GM12878 (cell line): Measurements from ENCODE around the gene PHYKPL. TPM values are rescaled to one million over a fixed set of nuclear protein-coding genes. Genes with fewer than 3 reads are reported as not detected.

Source experiments
- BMI1 ChIP-seq: fragments of 450-650 bp; IDR thresholded peaks from 2 replicates; pipeline ENCODE4 v1.6.1; 2016; ENCODE audit warnings: mild to moderate bottlenecking, moderate library complexity, borderline replicate concordance
- HDAC2 ChIP-seq: fragments of 200-600 bp; sonication (generic); IDR thresholded peaks from 2 replicates; pipeline ENCODE4 v1.6.1; 2017
- HDAC6 ChIP-seq: fragments of 200-600 bp; sonication (generic); IDR thresholded peaks from one replicate; pipeline ENCODE4 v1.8.0; 2017; ENCODE audit warnings: antibody characterized with exemption; ENCODE audit not compliant: unreplicated experiment
- POLR2AphosphoS5 ChIP-seq: IDR thresholded peaks from 2 replicates; pipeline ENCODE4 v1.6.1; 2011; ENCODE audit warnings: mild to moderate bottlenecking, low read length, inconsistent platforms
- SMARCA5 ChIP-seq: fragments of 450-650 bp; IDR thresholded peaks from 2 replicates; pipeline ENCODE4 v1.6.1; 2017; ENCODE audit warnings: mild to moderate bottlenecking
- SUPT20H ChIP-seq: IDR thresholded peaks from 2 replicates; pipeline ENCODE4 v1.6.1; 2011; ENCODE audit warnings: low read depth, mild to moderate bottlenecking, low read length, moderate library complexity, borderline replicate concordance; ENCODE audit not compliant: control insufficient read depth
- polyA plus RNA-seq, 11 experiments: library from polyadenylated mRNA; depleted of rRNA in 4 of 11; unstranded in 6 of 11; stranded (reverse) in 5 of 11; fragments of >200 nt; fragmentation: Nextera tagmentation in 4 of 11; fragmentation: Illumina TruSeq in 1 of 11; extraction: Ambion mirVana in 4 of 11; extraction: Trizol in 1 of 11; gene quantifications; 1 replicate in 1 of 11; 2 replicates in 10 of 11; pipeline versions ENCODE4 v1.2.1 to v1.2.3, GENCODE V29; 2011 to 2016; ENCODE audit warnings: inconsistent platforms in 2 of 11, missing spikeins in 2 of 11, low read depth in 1 of 11
- total RNA-seq, 4 experiments: library from RNA; depleted of rRNA in 3 of 4; stranded (reverse); fragments of >200 nt in 3 of 4; fragmentation: Illumina TruSeq in 1 of 4; extraction: Trizol in 1 of 4; gene quantifications; 2 replicates each; pipeline versions ENCODE4 v1.2.1 to v1.2.3, GENCODE V29; 2013 to 2021
- TF ChIP-seq, protein P1 (sequence below): IDR thresholded peaks from 2 replicates; pipeline ENCODE4 v1.6.1; 2012; ENCODE audit warnings: low read depth, low read length, improper control_type of control experiment
- TF ChIP-seq, protein P2 (sequence below): IDR thresholded peaks from 2 replicates; pipeline ENCODE4 v1.6.1; 2011; ENCODE audit warnings: low read depth, low read length, improper control_type of control experiment, borderline replicate concordance
- TF ChIP-seq, protein P3 (sequence below): fragments of 450-650 bp; IDR thresholded peaks from 2 replicates; pipeline ENCODE4 v1.6.1; 2016; ENCODE audit warnings: mild to moderate bottlenecking, moderate library complexity, borderline replicate concordance

Gene PHYKPL
- total and polyA plus RNA-seq, 10 of the 15 experiments (the other 5 are each of a cell fraction or from before 2014, with no cell fraction given) = 4.5 to 53.9 (median 25.6) TPM

DNA sequence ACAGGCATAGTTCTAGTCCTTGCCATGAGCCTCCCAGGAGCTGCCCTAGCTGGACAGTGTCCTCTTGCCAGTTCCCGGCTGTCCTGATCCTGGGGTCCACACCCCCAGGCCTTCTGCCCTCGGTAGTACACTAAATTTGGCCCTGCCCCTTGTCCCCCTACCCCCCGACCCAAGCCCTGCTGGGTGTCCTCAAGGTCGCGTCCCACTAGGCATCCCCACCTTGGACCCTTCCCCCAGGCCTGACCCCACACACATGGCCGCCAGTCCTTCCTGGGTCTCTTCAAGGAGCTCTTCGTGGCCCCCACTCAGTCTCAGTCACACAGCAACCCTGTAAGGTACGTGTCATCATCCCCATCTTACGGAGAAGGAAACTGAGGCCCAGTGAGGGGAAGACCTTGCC lies 40.0 kb upstream of the PHYKPL start (continued):
- no peak for TF ChIP-seq HDAC6
- no peak for TF ChIP-seq BMI1
- TF ChIP-seq, protein P1, sequence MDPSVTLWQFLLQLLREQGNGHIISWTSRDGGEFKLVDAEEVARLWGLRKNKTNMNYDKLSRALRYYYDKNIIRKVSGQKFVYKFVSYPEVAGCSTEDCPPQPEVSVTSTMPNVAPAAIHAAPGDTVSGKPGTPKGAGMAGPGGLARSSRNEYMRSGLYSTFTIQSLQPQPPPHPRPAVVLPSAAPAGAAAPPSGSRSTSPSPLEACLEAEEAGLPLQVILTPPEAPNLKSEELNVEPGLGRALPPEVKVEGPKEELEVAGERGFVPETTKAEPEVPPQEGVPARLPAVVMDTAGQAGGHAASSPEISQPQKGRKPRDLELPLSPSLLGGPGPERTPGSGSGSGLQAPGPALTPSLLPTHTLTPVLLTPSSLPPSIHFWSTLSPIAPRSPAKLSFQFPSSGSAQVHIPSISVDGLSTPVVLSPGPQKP = no peak
- TF ChIP-seq, protein P2, sequence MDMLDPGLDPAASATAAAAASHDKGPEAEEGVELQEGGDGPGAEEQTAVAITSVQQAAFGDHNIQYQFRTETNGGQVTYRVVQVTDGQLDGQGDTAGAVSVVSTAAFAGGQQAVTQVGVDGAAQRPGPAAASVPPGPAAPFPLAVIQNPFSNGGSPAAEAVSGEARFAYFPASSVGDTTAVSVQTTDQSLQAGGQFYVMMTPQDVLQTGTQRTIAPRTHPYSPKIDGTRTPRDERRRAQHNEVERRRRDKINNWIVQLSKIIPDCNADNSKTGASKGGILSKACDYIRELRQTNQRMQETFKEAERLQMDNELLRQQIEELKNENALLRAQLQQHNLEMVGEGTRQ = no peak
- TF ChIP-seq SUPT20H = no peak
- TF ChIP-seq SMARCA5 = no peak
- no peak for TF ChIP-seq HDAC2
- no peak for TF ChIP-seq POLR2AphosphoS5
- TF ChIP-seq, protein P3, sequence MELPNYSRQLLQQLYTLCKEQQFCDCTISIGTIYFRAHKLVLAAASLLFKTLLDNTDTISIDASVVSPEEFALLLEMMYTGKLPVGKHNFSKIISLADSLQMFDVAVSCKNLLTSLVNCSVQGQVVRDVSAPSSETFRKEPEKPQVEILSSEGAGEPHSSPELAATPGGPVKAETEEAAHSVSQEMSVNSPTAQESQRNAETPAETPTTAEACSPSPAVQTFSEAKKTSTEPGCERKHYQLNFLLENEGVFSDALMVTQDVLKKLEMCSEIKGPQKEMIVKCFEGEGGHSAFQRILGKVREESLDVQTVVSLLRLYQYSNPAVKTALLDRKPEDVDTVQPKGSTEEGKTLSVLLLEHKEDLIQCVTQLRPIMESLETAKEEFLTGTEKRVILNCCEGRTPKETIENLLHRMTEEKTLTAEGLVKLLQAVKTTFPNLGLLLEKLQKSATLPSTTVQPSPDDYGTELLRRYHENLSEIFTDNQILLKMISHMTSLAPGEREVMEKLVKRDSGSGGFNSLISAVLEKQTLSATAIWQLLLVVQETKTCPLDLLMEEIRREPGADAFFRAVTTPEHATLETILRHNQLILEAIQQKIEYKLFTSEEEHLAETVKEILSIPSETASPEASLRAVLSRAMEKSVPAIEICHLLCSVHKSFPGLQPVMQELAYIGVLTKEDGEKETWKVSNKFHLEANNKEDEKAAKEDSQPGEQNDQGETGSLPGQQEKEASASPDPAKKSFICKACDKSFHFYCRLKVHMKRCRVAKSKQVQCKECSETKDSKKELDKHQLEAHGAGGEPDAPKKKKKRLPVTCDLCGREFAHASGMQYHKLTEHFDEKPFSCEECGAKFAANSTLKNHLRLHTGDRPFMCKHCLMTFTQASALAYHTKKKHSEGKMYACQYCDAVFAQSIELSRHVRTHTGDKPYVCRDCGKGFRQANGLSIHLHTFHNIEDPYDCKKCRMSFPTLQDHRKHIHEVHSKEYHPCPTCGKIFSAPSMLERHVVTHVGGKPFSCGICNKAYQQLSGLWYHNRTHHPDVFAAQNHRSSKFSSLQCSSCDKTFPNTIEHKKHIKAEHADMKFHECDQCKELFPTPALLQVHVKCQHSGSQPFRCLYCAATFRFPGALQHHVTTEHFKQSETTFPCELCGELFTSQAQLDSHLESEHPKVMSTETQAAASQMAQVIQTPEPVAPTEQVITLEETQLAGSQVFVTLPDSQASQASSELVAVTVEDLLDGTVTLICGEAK = no peak
